Suprapubic skin (tissue), 4 donors: ENCODE measurements around the gene SOS1. TPM values are rescaled to one million over a fixed set of nuclear protein-coding genes. Genes with fewer than 3 reads are reported as not detected.

Experiments
- DNase-seq, 2 donors: peaks; one replicate each; pipeline ENCODE4 v3.0.0-alpha.2; 2019; ENCODE audit warnings: low spot score in 2 of 2
- H3K27ac ChIP-seq: fragments of 200-600 bp; sonication (generic); one replicate; pipeline ENCODE4 v1.5.1; 2019
- H3K27me3 ChIP-seq: fragments of 200-600 bp; sonication (generic); one replicate; pipeline ENCODE4 v1.5.1; 2019
- H3K36me3 ChIP-seq: fragments of 200-600 bp; sonication (generic); one replicate; pipeline ENCODE4 v1.5.1; 2019
- H3K4me1 ChIP-seq: fragments of 200-600 bp; sonication (generic); one replicate; pipeline ENCODE4 v1.5.1; 2019
- H3K4me3 ChIP-seq: fragments of 200-600 bp; sonication (generic); one replicate; pipeline ENCODE4 v1.5.1; 2019; ENCODE audit warnings: mild to moderate bottlenecking
- H3K9me3 ChIP-seq: fragments of 200-600 bp; sonication (generic); one replicate; pipeline ENCODE4 v1.5.1; 2019
- CTCF ChIP-seq, 2 donors: fragments of 200-600 bp in 1 of 2; fragments of 450-650 bp in 1 of 2; sonication (generic) in 1 of 2; IDR thresholded peaks; one replicate each; pipeline ENCODE4 v1.5.1; 2016 to 2019; ENCODE audit warnings: antibody characterized with exemption in 2 of 2, mild to moderate bottlenecking in 1 of 2, moderate library complexity in 1 of 2
- EP300 ChIP-seq: sonication (generic); formaldehyde crosslinking; IDR thresholded peaks from one replicate; pipeline ENCODE4 v1.6.1; 2017; ENCODE audit warnings: antibody characterized with exemption
- POLR2A ChIP-seq, 2 donors: fragments of 450-650 bp; IDR thresholded peaks; one replicate each; pipeline ENCODE4 v1.6.1; 2017; ENCODE audit warnings: antibody characterized with exemption in 2 of 2, mild to moderate bottlenecking in 2 of 2, moderate library complexity in 2 of 2
- POLR2AphosphoS5 ChIP-seq, 3 donors: sonication (generic); formaldehyde crosslinking; IDR thresholded peaks; one replicate each; pipeline ENCODE4 v1.6.1; 2017; ENCODE audit warnings: antibody characterized with exemption in 3 of 3
- WGBS: methylation state at CpG from one replicate; pipeline ENCODE4 v1.1.5; 2018; 5-methylcytosine and 5-hydroxymethylcytosine counted together
- total RNA-seq, 4 donors: library from RNA; depleted of rRNA; stranded (reverse); fragments of >200 nt; gene quantifications; one replicate each; pipeline ENCODE4 v1.1.0, GENCODE V29; 2016

SOS1 gene
- total RNA-seq: 10 to 100 TPM; 18.3 to 38.3 (median 27.7) TPM

- DNase-seq: peak; percentile 97
- TF ChIP-seq POLR2A (IDR thresholded peaks at IDR 0.05) (peak in 1 of 2 donors; percentile 72), EP300 (no peak), CTCF (IDR thresholded peaks at IDR 0.05) (no peak), POLR2AphosphoS5 (IDR thresholded peaks at IDR 0.05) (peak in 1 of 3 donors; percentile 55)
- H3K4me3 ChIP-seq: peak within 1 kb of the TSS; percentile 85
- H3K9me3 ChIP-seq: no peaks in the 10 kb centered on the region
- no peaks in the 10 kb centered on the region for H3K36me3 ChIP-seq
- peak within 1 kb of the TSS; percentile 96 for H3K27ac ChIP-seq
- under 1% methylated on average over 33 of the region's 60 CpGs for WGBS
- no peaks in the 10 kb centered on the region for H3K27me3 ChIP-seq
- peaks cover 55% of the 10 kb centered on the region for H3K4me1 ChIP-seq
Measured at GRCh38 chr2:39120771-39121522, at the start of gene SOS1. Gene SOS1, minus strand, starts transcription at chr2:39121051. Its CDS starts 629 bp downstream, at chr2:39120422.

GRCh38 chr2:39164089-39164488 lies 43.2 kb upstream of the SOS1 start:
- WGBS: 89% methylated on average over 4 of the region's 4 CpGs
- no peaks in the 10 kb centered on the region for H3K27me3 ChIP-seq
- TF ChIP-seq CTCF (IDR thresholded peaks at IDR 0.05) (no peak), POLR2A (IDR thresholded peaks at IDR 0.05) (no peak), POLR2AphosphoS5 (IDR thresholded peaks at IDR 0.05) (no peak), EP300 (no peak)
- H3K36me3 ChIP-seq: no peaks in the 10 kb centered on the region
- no peak overlapping the region for H3K4me3 ChIP-seq
- no peak overlapping the region for H3K27ac ChIP-seq
- H3K9me3 ChIP-seq: no peaks in the 10 kb centered on the region
- H3K4me1 ChIP-seq: no peaks in the 10 kb centered on the region
- no peak for DNase-seq

- Histone ChIP-seq H3K4me1 (no peaks in the 10 kb centered on the region), H3K9me3 (no peaks in the 10 kb centered on the region), H3K27me3 (no peaks in the 10 kb centered on the region), H3K36me3 (no peaks in the 10 kb centered on the region), H3K27ac (no peak overlapping the region), H3K4me3 (no peak overlapping the region)
- no peak for TF ChIP-seq EP300
- TF ChIP-seq CTCF (IDR thresholded peaks at IDR 0.05): no peak
- no peak for TF ChIP-seq POLR2A (IDR thresholded peaks at IDR 0.05)
- no peak for TF ChIP-seq POLR2AphosphoS5 (IDR thresholded peaks at IDR 0.05)
- no peak for DNase-seq
- WGBS: 34% methylated on average over 3 of the region's 3 CpGs
Measured at GRCh38 chr2:39160982-39161381, 40.1 kb upstream of the SOS1 start.

- 100% methylated on average over 2 of the region's 2 CpGs for WGBS
- Histone ChIP-seq H3K36me3 (no peaks in the 10 kb centered on the region), H3K27ac (no peak overlapping the region)
Measured at GRCh38 chr2:39159283-39159682, 38.4 kb upstream of the SOS1 start.

More at GRCh38 chr2:39159283-39159682, 38.4 kb upstream of the SOS1 start:
- DNase-seq: no peak
- no peak for TF ChIP-seq CTCF (IDR thresholded peaks at IDR 0.05)
- no peaks in the 10 kb centered on the region for H3K27me3 ChIP-seq
- H3K9me3 ChIP-seq: no peaks in the 10 kb centered on the region
- no peak overlapping the region for H3K4me3 ChIP-seq
- no peaks in the 10 kb centered on the region for H3K4me1 ChIP-seq
